ENCODE data around the gene CERS5.

Gene CERS5, protein sequence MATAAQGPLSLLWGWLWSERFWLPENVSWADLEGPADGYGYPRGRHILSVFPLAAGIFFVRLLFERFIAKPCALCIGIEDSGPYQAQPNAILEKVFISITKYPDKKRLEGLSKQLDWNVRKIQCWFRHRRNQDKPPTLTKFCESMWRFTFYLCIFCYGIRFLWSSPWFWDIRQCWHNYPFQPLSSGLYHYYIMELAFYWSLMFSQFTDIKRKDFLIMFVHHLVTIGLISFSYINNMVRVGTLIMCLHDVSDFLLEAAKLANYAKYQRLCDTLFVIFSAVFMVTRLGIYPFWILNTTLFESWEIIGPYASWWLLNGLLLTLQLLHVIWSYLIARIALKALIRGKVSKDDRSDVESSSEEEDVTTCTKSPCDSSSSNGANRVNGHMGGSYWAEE

DNA sequence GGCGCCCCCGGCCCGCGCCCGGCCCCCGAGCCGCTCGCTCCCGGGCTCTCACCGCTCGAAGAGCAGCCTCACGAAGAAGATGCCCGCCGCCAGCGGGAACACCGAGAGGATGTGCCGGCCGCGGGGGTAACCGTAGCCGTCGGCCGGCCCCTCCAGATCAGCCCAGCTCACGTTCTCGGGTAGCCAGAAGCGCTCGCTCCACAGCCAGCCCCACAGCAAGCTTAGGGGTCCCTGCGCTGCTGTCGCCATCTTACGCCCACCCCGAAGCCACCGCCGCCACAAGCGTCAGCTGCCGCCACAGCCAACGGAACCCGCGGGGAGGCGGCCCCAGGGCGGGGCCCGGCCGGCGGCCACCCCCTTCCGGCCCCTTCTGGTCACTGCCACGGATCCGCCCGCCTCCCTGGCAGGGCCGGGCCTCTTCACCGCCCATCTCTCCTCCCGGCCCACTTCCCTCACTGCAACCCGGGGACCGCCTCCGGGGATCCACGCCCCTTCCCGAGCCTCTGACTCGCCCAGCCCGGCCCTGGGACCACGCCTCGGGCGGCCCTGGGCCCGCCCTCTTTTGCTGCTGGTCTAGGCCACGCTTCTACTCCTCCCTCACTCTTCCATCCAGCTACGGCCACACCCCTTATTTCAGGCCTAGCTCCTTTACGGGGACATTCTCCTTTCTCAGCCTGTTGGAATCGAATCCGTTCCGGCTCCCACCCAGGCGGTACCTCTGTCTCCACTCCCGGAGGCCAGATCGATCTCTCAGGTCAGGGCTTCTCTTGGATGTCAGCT, at the start of gene CERS5:
CERS5 (minus strand) TSS at position 321 of the 780 bp plus-strand sequence; CDS start at position 249, 72 bp downstream.
- DNase-seq: peak; percentile 95 to 97

DNA sequence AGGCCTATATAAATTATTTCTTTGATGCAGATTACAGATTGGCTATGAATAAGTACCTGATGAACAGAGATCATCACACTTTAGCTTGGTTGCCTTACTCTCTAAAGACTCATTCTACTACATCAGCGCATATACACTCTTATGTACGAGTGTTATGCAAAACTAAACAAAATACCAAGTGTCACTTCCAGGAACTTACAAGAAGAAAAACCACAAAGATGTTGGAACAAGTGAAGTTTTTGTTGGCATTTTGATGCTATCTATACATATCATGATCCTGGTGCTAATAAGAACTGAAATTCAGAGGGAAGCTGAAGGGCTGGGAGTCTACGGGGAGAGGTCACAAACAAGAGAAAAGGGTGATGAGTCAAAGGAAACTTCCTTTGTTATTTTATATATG, 47.9 kb upstream of the CERS5 start:
- no peak for DNase-seq

DNA sequence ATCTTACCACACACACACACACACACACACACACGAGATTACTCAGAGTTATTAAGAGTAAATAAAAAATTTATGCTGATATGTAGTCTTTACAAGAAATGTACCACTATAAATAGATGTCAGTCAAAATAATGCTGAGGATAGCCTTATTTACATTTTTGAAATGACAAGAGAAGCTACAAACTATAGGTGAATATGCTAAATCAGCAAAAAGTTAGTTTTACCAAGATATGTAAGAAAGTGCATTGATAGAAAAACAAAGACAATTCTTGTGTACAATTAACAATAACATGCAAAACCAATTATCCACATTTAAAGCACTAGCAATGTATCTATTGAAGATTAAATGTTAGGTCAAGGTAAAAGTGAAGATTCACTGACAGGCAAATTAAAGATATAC, 46.8 kb upstream of the CERS5 start:
- no peak for DNase-seq

DNA sequence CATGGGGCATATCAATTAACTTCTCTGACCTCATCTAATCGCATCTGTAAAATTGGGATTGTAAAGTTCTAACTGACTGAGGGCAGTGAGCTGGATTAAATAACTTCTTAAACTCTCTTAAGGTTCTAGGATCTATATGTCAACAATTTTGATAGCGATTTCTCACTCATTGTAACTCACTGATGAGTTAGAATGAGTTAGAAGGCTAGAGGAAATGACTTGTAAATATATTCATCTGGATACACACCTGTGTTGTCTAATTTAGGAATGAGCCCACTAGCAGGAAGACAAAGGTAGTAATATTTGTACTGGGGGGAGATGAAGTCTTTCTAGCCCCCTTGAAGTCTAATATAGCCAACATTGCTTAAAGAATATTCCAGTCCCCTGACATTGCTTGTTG, 46.3 kb upstream of the CERS5 start:
- no peak for DNase-seq

DNA sequence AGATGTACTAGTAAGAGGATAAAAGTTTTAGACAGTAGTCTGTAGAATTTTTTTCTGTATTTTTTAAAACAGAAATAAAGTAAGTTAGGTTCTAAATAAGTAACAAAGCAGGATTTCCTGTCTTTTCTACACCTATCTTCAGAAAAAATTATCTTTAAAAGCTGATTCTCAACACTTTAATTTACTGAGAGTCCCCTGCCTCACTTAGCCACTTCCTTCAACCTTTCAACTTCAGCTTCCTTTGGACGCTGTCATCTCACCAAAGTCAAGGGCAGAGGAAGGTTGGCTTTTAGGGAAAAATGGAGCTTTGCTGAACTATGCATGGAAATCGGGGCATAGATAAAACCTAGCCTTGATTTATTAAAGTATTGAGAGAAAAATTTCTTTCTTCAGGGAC, 44.9 kb upstream of the CERS5 start:
- DNase-seq: no peak

DNA sequence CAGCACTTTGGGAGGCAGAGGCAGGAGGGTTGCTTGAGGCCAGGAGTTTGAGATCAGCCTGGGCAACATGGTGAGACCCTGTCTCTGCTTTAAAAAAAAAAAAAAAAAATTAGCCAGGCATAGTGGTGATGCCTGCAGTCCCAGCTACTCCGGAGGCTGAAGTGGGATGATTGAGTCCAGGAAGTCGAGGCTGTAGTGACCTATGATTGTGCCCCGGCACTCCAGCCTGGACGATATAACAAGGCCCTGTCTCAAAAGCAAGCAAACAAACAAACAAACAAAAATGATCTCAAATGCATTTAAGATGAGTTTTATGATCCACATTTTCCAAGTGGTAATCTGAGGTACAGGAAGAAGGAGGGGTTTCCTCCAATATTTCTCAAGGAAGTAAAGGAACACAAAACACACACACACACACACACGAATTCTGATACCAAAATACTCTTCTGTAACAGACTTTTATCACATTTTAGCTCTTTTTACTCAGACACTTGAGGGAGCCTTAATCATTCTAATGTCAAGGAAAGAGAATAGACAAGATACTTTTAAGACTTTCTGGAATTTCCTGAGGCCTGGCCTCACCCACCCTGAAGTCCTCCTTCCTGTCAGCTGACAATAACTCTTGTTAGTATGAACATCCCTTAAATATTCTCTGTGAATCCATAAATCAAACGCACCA, 44.4 kb upstream of the CERS5 start:
- no peak for DNase-seq

DNA sequence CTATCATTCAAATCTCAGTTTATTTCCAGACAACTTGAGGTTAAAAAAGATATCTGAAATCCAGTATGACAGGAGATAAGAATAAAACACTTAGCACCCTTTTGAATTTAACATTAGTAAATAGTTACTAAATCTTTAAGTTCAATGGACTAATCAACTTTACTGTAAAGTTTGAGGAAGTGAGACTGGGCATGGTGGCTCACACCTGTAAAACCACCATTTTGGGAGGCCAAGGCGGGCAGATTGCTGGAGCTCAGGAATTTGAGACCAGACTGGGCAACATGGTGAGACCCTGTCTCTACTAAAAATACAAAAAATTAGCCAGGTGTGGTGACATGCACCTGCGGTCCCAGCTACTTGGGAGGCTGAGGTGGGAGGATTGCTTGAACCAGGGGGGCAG, 40.3 kb upstream of the CERS5 start:
- no peak for DNase-seq

DNA sequence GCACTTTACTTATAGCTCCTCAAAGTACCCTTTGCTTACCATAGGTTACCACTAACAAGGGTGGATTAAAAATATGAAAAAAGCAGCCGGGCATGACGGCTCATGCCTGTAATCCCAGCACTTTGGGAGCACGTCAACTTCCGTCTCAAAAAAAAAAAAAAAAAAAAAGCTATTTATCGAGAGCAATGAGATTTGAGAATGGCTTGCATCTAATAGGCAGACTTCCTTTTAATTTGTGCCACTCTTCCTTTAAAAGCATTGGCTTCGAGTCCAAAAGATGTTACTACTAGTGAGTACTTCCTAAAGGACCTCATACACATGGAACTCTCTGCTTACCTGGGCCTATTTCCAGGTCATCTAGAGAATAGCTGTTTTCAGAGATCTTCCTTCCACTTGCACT, 38.5 kb upstream of the CERS5 start:
- DNase-seq: no peak

DNA sequence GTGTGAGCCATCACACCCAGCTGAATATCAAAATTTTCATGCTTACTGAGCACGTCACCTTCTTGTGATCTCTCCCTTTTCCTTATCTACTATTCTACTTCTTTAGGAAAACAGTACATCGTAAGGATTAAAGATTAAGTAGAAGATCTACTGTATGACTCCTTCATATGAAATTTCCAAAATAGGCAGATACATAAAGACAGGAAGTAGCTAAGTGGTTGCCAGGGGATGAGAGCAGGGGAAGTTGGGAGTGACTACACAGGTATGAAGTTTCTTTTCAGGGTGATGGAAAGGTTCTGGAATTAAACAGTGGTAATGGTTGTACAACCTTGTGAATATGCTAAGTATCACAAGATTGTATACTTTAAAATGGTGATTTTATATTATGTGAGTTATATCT, 36.5 kb upstream of the CERS5 start:
- no peak for DNase-seq

DNA sequence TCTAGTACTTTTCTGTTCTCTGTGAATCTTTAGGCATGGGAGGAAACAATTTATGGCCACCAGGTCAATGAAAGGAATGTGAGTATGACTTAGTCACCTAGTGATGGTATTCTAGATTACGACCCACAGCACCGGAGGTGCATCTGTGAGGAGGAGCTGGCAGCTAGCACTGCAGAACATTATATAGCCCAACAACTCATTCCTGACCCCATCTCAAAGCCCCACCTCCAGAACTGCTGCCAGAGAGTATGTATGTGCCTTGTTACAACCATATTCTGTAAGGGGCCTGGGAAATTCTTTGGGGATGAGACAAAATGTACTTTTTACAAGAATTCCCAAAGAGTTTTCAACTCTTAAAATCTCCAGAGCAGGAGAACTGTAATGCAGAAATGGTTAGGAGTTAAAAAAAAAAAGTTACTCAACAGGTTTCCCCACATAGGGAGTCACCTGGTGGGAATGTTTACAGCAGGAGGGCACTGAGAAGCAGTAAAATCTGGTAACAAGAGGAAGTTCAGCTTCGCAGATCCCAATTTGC, 34.9 kb upstream of the CERS5 start:
- no peak for DNase-seq

DNA sequence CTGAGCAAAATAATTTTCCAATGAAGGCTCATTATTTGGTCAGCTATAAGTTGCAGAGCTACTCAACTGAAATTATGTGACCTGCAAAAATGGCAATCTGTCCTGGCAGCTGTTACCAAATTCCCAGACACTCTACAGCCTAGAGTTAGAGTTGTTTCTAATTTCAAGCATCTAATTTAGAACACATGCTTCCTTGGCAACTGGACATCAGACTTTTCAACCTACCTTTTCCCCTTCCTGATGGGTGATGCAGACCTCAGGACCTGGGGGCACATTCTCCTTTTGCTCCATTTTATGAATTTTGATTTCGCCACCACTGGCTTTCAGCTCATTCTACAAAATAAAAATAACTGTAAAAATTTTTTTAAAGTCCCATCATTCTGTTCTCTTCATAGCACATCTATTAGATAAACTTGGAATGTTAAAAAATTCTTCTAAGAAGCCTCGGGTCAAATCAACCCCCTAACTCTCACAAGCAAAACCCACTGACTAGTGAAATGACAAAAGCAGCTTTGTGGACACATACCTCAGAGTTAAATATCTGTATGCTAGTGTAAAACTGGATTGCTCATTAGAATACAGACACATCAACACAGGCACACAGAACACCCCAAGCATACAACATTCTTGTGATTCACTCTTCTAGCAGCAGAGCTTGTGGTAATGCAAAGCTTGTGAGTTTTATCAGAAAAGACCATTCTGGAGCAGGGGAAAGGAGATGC, 33.5 kb upstream of the CERS5 start:
- no peak for DNase-seq

DNA sequence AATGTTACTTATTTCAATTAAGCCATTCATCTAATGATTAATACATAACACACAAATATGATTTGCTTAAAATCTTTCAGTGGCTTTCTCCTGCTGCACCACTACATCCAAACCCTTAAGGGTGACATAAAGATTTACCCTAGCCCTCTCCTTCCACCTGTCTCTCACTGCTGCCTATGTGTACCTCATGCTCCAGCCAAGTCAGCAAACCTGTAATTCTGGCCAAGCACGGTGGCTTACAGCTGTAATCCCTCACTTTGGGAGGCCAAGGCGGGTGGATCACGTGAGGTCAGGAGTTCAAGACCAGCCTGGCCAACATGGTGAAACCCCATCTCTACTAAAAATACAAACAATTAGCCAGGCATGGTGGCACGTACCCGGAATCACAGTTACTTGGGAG, 31.7 kb upstream of the CERS5 start:
- no peak for DNase-seq

DNA sequence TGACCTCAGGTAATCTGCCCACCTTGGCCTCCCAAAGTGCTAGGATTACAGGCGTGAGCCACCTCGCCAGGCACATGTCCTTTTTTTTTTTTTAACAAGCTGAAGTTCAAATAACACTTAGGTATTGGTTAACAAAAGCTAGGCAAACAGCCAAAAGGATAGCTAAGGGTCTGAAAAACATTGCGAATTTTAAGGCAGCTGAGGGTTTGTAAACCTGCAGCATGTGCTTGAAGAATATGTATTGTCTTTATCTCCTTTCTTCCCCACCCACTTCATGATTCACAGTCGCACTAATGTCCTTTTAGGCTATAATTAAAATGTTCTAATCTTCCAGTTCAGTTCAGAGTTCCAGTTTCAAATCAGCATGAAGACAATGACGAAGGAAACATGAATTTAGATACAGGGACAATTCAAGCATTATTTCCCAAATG, 30.1 kb upstream of the CERS5 start:
- no peak for DNase-seq

DNA sequence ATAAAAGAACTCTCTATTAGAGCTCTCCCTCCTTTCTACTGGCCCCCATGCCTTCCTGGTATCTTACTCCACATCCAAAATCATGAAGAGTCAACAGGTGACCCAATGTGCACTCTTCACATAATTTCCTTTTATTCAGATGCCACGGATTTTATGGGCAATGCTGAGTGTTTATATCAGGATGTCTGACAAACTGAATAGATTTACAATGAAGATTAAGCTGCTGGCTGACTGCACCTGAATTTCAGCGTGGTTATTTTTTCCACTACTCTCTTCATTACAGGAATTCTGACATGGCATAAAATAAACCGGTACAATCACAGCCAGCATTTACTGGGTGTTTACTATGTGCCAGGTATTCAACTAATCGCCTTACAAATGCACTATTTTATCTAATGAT, 29.4 kb upstream of the CERS5 start:
- DNase-seq: no peak

DNA sequence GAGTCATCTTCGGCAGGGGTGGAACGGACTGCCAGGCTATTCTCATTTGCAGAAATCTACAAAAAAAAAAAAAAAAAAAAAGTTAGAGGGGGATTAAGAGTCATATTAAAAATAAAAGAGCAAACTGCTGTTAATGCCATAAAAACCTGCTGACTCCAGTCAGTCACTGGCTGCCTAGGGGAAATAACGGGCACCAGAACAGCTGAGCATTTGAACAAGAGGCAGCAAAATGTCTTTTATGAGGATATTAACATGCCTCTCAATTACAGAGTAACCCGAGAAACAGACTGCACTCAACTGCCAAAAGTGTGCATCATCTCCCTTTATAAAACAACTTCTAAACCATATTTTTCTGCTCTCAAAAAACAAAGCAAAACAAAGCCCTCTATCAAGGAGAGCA, 28.7 kb upstream of the CERS5 start:
- no peak for DNase-seq

DNA sequence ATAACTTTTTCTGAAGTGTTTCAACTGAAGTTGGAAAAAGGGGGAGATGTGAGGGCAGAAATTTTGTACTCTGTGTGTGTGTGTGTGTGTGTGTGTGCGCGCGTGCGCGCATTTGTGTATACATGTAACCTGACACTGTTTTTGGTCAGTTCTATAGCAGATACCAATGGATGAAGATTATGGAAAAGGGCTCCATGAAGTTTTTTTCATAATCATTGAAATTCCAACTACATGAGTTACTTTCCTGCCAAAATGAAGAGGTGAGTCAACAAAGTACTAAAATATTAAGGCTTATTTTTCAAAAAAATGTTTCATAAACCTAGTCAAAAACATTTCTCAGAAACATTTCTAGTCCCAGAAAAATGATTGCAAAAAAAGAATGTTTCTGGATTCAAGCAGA, 25.7 kb upstream of the CERS5 start:
- DNase-seq: no peak

DNA sequence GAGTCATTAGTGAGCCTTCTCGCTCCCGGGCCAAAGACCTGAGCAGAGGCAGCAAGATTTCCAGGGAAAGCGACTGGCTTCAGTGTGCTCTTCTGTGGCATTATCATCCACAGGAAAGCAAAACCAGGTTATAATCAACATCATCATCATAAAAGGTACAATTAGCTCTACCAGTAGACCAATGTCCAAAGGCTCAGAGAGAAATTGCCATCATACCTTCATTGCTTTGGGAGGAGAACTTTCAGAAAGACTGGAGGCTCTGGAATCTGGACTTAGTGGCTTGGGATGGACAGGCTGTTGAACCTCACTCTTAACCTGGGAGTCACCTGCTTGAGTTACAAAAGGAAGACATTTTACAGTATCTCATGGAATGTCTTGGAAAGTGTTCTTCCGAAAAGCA, 25.1 kb upstream of the CERS5 start:
- DNase-seq: no peak

DNA sequence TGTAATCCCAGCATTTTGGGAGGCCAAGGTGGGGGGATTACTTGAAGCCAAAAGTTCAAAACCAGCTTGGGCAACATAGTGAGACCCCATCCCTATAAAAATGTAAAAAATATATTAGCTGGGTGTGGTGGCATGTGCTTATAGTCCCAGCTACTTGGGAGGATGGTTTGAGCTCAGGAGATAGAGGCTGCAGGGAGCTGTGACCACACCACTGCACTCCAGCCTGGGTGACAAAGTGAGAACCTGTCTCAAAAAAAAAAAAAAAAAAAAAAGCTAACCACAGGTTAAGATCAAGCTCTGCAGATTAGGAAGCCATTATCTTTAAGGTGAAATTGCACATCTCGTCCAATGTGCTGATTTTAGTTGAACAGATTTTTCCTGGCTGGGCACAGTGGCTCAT, 23.7 kb upstream of the CERS5 start:
- no peak for DNase-seq

DNA sequence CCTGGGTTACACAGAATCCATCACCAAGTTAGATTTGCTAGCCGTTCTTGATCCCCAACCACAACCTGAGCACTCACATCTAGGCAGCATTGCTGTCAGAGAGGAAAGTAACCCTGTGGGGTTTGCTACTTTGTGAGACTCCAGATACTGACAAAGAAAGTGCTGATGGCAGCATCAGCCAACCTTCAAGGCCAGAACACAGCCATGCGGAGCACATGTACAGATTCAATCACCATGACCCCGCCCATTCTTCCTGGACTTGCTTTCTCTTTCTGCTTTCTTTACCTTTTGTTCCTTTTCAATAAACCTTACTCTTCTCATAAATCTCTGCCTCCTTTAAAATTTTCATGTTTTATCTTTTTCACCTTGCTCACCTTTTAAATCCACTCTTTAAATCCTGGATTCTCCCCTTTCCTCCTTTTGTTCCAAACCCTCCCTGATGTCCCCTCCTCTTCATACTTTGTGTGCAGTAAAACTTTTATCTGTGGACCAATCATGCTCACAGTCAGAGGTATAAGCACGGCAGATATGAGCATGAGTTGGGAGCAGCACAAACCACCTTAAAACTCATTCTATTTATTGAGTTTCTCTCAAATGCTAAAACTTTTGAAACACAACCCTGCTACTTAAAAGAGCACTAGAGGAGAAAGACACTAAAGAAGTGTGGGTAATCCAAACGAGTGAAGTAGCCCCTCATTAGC, 21.9 kb upstream of the CERS5 start:
- no peak for DNase-seq

DNA sequence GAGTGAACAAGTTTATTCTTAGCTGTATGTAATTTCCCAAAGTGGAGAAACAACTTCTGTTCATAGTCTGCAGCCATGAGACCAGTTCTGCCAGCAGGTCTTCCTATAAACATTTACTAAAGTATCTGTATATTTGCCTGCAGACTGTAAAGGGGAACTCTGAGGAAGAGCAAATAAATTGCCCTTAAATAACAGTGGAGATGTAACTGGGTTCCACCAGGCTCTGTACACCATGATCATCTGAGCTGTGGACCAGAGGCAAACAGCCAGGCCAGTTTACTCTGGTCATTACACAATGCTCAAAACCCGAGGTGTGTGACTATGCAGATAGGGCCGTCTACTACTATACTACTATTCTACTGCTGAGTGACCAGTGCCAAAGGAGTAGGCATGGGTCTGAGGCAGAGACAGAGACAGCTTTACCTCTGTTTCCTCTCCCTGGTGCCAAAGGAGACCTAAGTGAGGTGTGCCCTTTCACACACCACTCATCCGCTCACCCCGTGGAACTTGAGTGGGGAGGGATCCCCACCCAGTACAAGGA, 21.1 kb upstream of the CERS5 start:
- no peak for DNase-seq

DNA sequence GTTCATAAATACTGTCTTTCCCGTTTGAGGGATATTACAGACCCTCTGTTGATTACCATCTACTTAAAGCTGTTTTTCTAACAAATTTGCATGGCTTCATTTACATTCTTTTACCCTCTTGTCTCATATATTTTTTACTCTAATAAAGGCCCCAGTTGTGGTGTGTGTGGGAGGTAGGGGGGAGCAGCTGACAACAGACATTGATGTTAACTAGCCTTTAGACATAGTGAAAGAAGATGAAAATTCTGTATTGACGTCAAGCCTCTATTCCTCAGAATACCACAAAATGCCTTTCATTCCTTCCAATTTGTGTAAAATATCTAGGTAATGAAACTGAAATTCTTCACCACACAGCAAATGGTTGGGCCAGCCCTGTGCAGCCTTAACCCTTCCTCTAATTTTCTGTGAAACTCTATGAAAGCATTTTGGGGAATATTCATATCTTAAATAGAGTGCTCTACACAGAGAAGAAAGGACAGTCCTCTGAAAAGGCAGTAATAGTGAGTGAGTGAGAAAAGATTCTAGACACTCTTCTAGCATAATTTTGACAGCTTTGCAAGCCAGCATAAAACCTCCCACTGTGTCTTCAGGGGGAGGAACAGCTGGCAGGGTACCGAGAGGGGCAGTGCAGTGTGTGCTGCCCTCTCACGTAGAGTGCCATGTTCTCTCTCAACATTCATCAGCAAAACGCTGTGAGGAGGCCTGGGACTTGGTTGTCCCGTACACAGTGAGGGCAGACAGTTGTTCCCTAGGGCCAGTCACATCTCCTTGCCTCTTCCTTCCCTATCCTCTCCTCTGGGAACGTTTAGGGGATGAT, 20.1 kb upstream of the CERS5 start:
- DNase-seq: no peak

Measured in AML-193 (cell line).